ENCODE results near the gene CAMTA2. TPM values are rescaled to one million over a fixed set of nuclear protein-coding genes. Genes with fewer than 3 reads are reported as not detected.

The CAMTA2 gene
- total RNA-seq, 2 experiments from 2014 or later, result 9.7 to 44.3 TPM

DNA sequence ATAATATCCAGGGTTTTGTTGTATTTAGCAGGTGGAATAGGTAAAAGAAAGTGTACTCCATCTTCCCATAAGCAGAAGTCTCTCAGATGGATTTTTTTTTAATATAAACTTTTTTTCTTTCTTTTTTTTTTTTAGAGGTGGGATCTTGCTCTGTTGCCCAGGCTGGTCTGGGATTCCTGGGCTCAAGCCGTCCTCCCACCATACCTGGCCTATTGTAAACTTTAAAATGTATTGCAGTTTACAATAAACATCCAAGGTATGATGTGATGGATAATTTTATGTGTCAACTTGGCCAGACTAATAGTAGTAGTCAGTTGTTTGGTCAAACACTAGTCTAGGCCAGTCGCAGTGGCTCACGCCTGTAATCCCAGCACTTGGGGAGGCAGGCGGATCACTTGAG is 66.2 kb downstream of the CAMTA2 start:
- ChIA-PET CTCF (ENCODE audit: unreplicated experiment) (no interaction called here), POLR2A (no interaction called here)
- H3K4me1 ChIP-seq (ENCODE audit: insufficient read depth, low read length, poor library complexity, severe bottlenecking), result no peaks in the 10 kb centered on the region
- no peak overlapping the region for H2AFZ ChIP-seq (ENCODE audit: low read length)
- intact Hi-C loops (cut with micrococcal nuclease; ENCODE audit: unreplicated experiment), result no loop called here
- H3K4me3 ChIP-seq (ENCODE audit: low read depth, low read length, poor library complexity, severe bottlenecking), result no peak overlapping the region
- no peaks in the 10 kb centered on the region for H3K9me3 ChIP-seq (ENCODE audit: low read length)
- H3K79me2 ChIP-seq (ENCODE audit: insufficient read depth, low read depth, low read length), result no peaks in the 10 kb centered on the region
- no peaks in the 10 kb centered on the region for H3K9me2 ChIP-seq (ENCODE audit: insufficient read depth, low read length)
- no peak overlapping the region for H3K27ac ChIP-seq (ENCODE audit: low read depth, low read length, poor library complexity, severe bottlenecking)
- H3K36me3 ChIP-seq (ENCODE audit: insufficient read depth, low read length), result no peaks in the 10 kb centered on the region
- no peak for DNase-seq (ENCODE audit: low spot score)
- BruUV-seq (replicated peaks), result no TSS peak
- no peaks in the 10 kb centered on the region for H4K20me1 ChIP-seq (ENCODE audit: insufficient read depth, low read length)
- no peak for TF ChIP-seq EZH2phosphoT487 (IDR thresholded peaks at IDR 0.05; ENCODE audit: borderline replicate concordance, low read depth, low read length)
- TF ChIP-seq, protein P1, sequence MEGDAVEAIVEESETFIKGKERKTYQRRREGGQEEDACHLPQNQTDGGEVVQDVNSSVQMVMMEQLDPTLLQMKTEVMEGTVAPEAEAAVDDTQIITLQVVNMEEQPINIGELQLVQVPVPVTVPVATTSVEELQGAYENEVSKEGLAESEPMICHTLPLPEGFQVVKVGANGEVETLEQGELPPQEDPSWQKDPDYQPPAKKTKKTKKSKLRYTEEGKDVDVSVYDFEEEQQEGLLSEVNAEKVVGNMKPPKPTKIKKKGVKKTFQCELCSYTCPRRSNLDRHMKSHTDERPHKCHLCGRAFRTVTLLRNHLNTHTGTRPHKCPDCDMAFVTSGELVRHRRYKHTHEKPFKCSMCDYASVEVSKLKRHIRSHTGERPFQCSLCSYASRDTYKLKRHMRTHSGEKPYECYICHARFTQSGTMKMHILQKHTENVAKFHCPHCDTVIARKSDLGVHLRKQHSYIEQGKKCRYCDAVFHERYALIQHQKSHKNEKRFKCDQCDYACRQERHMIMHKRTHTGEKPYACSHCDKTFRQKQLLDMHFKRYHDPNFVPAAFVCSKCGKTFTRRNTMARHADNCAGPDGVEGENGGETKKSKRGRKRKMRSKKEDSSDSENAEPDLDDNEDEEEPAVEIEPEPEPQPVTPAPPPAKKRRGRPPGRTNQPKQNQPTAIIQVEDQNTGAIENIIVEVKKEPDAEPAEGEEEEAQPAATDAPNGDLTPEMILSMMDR (conservative IDR thresholded peaks at IDR 0.05; ENCODE audit: low read length), result no peak
- no peak overlapping the region for H3K4me2 ChIP-seq (ENCODE audit: low read length)

DNA sequence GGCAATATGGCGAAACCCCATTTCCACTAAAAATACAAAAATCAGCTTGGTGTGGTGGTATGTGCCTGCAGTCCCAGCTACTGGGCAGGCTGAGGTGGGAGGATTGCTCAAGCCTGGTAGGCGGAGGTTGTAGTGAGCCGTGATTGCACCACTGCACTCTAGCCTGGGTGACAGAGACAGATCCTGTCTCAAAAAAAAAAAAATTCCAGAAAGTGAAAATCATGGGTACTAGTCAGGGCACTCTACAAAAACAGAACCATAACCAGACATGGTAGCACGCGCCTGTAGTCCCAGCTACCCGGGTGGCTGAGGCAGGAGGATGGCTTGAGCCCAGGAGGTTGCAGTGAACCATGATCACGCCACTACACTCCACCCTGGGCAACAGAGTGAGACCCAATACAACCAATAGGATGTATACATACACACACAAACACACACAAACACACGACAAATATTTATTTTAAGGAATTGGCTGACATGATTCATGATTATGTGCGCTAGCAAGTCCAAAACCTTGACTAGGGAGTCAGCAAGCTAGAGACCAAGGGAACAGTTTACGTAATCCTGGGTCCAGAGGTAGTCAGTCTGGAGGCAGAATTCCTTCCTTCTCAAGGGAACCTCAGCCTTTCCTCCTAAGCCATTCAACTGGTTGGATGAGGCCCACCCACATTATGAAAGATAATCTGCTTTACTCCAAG is 67.0 kb downstream of the CAMTA2 start:
- intact Hi-C loops (cut with micrococcal nuclease; ENCODE audit: unreplicated experiment), result no loop called here
- H3K4me2 ChIP-seq (ENCODE audit: low read length), result no peak overlapping the region
- POLR2A ChIA-PET, result no interaction called here

DNA sequence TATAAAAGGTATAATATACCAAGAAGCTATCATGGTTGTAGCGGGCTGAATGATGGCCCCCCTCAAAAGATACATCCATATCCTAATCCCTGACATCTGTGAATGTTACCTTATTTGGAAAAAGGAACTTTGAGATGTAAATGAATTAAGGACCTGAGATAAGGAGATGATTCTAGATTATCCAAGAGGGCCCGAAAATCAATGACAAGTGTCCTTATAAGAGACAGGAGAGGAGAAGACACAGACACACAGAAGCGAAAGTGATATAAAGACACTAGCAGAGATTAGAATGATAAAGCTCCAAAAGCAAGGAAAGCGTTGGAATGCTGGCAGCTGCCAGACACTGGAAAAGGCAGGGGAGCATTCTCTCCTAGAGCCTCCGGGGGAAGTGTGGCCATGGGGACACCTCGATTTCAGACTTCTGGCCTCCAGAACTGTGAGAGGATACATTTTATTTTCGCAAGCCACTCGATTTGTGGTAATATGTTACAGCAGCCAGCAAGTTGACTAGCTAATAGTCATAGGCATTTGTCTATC is 67.9 kb downstream of the CAMTA2 start:
- ChIA-PET CTCF (ENCODE audit: unreplicated experiment) (no interaction called here), POLR2A (no interaction called here)
- H3K36me3 ChIP-seq (ENCODE audit: insufficient read depth, low read length), result no peaks in the 10 kb centered on the region
- H4K20me1 ChIP-seq (ENCODE audit: insufficient read depth, low read length), result no peaks in the 10 kb centered on the region
- no peaks in the 10 kb centered on the region for H3K9me2 ChIP-seq (ENCODE audit: insufficient read depth, low read length)
- no TSS peak for BruUV-seq (replicated peaks)
- H3K79me2 ChIP-seq (ENCODE audit: insufficient read depth, low read depth, low read length), result no peaks in the 10 kb centered on the region
- intact Hi-C loops (cut with micrococcal nuclease; ENCODE audit: unreplicated experiment), result no loop called here
- no peak overlapping the region for H3K4me3 ChIP-seq (ENCODE audit: low read depth, low read length, poor library complexity, severe bottlenecking)
- H3K9me3 ChIP-seq (ENCODE audit: low read length), result no peaks in the 10 kb centered on the region
- no peak for DNase-seq (ENCODE audit: low spot score)
- no peaks in the 10 kb centered on the region for H3K4me1 ChIP-seq (ENCODE audit: insufficient read depth, low read length, poor library complexity, severe bottlenecking)
- H2AFZ ChIP-seq (ENCODE audit: low read length), result no peak overlapping the region
- H3K27ac ChIP-seq (ENCODE audit: low read depth, low read length, poor library complexity, severe bottlenecking), result no peak overlapping the region
- H3K4me2 ChIP-seq (ENCODE audit: low read length), result no peak overlapping the region
- no peak for TF ChIP-seq EZH2phosphoT487 (IDR thresholded peaks at IDR 0.05; ENCODE audit: borderline replicate concordance, low read depth, low read length)
- TF ChIP-seq, protein P1 (conservative IDR thresholded peaks at IDR 0.05; ENCODE audit: low read length), result no peak

More for the DNA sequence above, 67.0 kb downstream of the CAMTA2 start:
- no peaks in the 10 kb centered on the region for H3K9me3 ChIP-seq (ENCODE audit: low read length)
- H4K20me1 ChIP-seq (ENCODE audit: insufficient read depth, low read length), result no peaks in the 10 kb centered on the region
- CTCF ChIA-PET (ENCODE audit: unreplicated experiment), result no interaction called here
- H3K36me3 ChIP-seq (ENCODE audit: insufficient read depth, low read length), result no peaks in the 10 kb centered on the region
- no peaks in the 10 kb centered on the region for H3K79me2 ChIP-seq (ENCODE audit: insufficient read depth, low read depth, low read length)
- H3K4me3 ChIP-seq (ENCODE audit: low read depth, low read length, poor library complexity, severe bottlenecking), result no peak overlapping the region
- no peaks in the 10 kb centered on the region for H3K4me1 ChIP-seq (ENCODE audit: insufficient read depth, low read length, poor library complexity, severe bottlenecking)
- H2AFZ ChIP-seq (ENCODE audit: low read length), result no peak overlapping the region
- no peak overlapping the region for H3K27ac ChIP-seq (ENCODE audit: low read depth, low read length, poor library complexity, severe bottlenecking)
- DNase-seq (ENCODE audit: low spot score), result no peak
- no peaks in the 10 kb centered on the region for H3K9me2 ChIP-seq (ENCODE audit: insufficient read depth, low read length)
- no TSS peak for BruUV-seq (replicated peaks)
- TF ChIP-seq, protein P1 (conservative IDR thresholded peaks at IDR 0.05; ENCODE audit: low read length), result no peak
- no peak for TF ChIP-seq EZH2phosphoT487 (IDR thresholded peaks at IDR 0.05; ENCODE audit: borderline replicate concordance, low read depth, low read length)
